ENCODE measurements around the gene LRRC17.
"Not testable (repeated sequence)": the region's sequence is repeated elsewhere in the genome, so short reads cannot be mapped to it uniquely, and the experiment has no call there.

DNA sequence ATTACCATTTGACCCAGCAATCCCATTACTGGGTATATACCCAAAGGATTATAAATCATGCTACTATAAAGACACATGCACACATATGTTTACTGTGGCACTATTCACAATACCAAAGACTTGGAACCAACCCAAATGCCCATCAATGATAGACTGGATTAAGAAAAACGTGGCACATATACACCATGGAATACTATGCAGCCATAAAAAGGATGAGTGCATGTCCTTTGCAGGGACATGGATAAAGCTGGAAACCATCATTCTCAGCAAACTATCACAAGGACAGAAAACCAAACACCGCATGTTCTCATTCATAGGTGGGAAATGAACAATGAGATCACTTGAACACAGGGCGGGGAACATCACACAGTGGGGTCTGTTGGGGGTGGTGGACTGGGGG lies 45.2 kb downstream of the LRRC17 start:
- TF ChIP-seq CTCF, POLR2A (IDR thresholded peaks at IDR 0.05): not testable (repeated sequence)

Measured in prostate gland (tissue), 2 donors.